Nephron (organoid): Measurements from ENCODE around the gene ATP6V0E2.

Source experiments
- H3K27ac Mint-ChIP-seq, 3 experiments: 2 replicates each; pipeline ENCODE4 v1.8.0; 2020; ENCODE audit warnings: mixed read lengths in 3 of 3, mild to moderate bottlenecking in 2 of 3, moderate library complexity in 1 of 3
- H3K27me3 Mint-ChIP-seq: 2 replicates; pipeline ENCODE4 v1.8.0; 2021; ENCODE audit warnings: low read depth, mild to moderate bottlenecking, moderate library complexity, mixed read lengths
- H3K36me3 Mint-ChIP-seq: 2 replicates; pipeline ENCODE4 v1.8.0; 2020; ENCODE audit warnings: low read depth, mixed read lengths
- H3K4me1 Mint-ChIP-seq: 2 replicates; pipeline ENCODE4 v1.8.0; 2020; ENCODE audit warnings: mixed read lengths
- H3K4me3 Mint-ChIP-seq, 3 experiments: 2 replicates each; pipeline ENCODE4 v1.8.0; 2020; ENCODE audit warnings: mild to moderate bottlenecking in 3 of 3, mixed read lengths in 3 of 3, moderate library complexity in 2 of 3
- H3K9me3 Mint-ChIP-seq: 2 replicates; pipeline ENCODE4 v1.8.0; 2020; ENCODE audit warnings: mixed read lengths
- CTCF ChIP-seq, 3 experiments: fragments of 200-600 bp; sonication (generic); IDR thresholded peaks; one replicate each; pipeline ENCODE4 v1.5.0; 2021; ENCODE audit warnings: antibody characterized with exemption in 3 of 3; ENCODE audit not compliant: unreplicated experiment in 3 of 3

Gene ATP6V0E2

GRCh38 chr7:149856583-149856982, 17.2 kb upstream of the ATP6V0E2 start:
- peaks cover 22% of the 10 kb centered on the region for H3K36me3 Mint-ChIP-seq
- TF ChIP-seq CTCF (IDR thresholded peaks at IDR 0.05; ENCODE audit: unreplicated experiment in 3 of 3): no peak
- no peak overlapping the region for H3K4me3 Mint-ChIP-seq
- H3K27me3 Mint-ChIP-seq: no peaks in the 10 kb centered on the region
- peaks cover 36% of the 10 kb centered on the region for H3K4me1 Mint-ChIP-seq
- H3K9me3 Mint-ChIP-seq: no peaks in the 10 kb centered on the region
- peak overlapping the region in 2 of 3 experiments; percentile 23 to 96 for H3K27ac Mint-ChIP-seq

- no peak overlapping the region for H3K27ac Mint-ChIP-seq
- no peak for TF ChIP-seq CTCF (IDR thresholded peaks at IDR 0.05; ENCODE audit: unreplicated experiment in 3 of 3)
- H3K4me3 Mint-ChIP-seq: no peak overlapping the region
- no peaks in the 10 kb centered on the region for H3K27me3 Mint-ChIP-seq
- no peaks in the 10 kb centered on the region for H3K9me3 Mint-ChIP-seq
- H3K4me1 Mint-ChIP-seq: peaks cover 25% of the 10 kb centered on the region
- peaks cover 36% of the 10 kb centered on the region for H3K36me3 Mint-ChIP-seq
These were observed 14.4 kb upstream of the ATP6V0E2 start for GRCh38 chr7:149859369-149859768.

GRCh38 chr7:149859876-149860275, 13.9 kb upstream of the ATP6V0E2 start:
- no peaks in the 10 kb centered on the region for H3K9me3 Mint-ChIP-seq
- TF ChIP-seq CTCF (IDR thresholded peaks at IDR 0.05; ENCODE audit: unreplicated experiment in 3 of 3): no peak
- no peaks in the 10 kb centered on the region for H3K27me3 Mint-ChIP-seq
- no peak overlapping the region for H3K27ac Mint-ChIP-seq
- H3K4me3 Mint-ChIP-seq: no peak overlapping the region
- peaks cover 20% of the 10 kb centered on the region for H3K4me1 Mint-ChIP-seq
- H3K36me3 Mint-ChIP-seq: peaks cover 36% of the 10 kb centered on the region

GRCh38 chr7:149860821-149861727, 12.7 kb upstream of the ATP6V0E2 start:
- H3K9me3 Mint-ChIP-seq: no peaks in the 10 kb centered on the region
- no peaks in the 10 kb centered on the region for H3K27me3 Mint-ChIP-seq
- H3K36me3 Mint-ChIP-seq: peaks cover 36% of the 10 kb centered on the region
- no peak overlapping the region for H3K27ac Mint-ChIP-seq
- TF ChIP-seq CTCF (IDR thresholded peaks at IDR 0.05; ENCODE audit: unreplicated experiment in 3 of 3): peak in 2 of 3 experiments; percentile 12 to 42
- H3K4me3 Mint-ChIP-seq: no peak overlapping the region
- H3K4me1 Mint-ChIP-seq: peaks cover 8% of the 10 kb centered on the region

- Mint-ChIP-seq H3K9me3 (no peaks in the 10 kb centered on the region), H3K27me3 (no peaks in the 10 kb centered on the region), H3K4me1 (peaks cover 2% of the 10 kb centered on the region), H3K27ac (no peak overlapping the region), H3K36me3 (peaks cover 36% of the 10 kb centered on the region), H3K4me3 (no peak overlapping the region)
- TF ChIP-seq CTCF (IDR thresholded peaks at IDR 0.05; ENCODE audit: unreplicated experiment in 3 of 3): no peak
These were observed 12.1 kb upstream of the ATP6V0E2 start for GRCh38 chr7:149861728-149862045.

- Mint-ChIP-seq H3K36me3 (peaks cover 36% of the 10 kb centered on the region), H3K9me3 (no peaks in the 10 kb centered on the region), H3K4me3 (no peak overlapping the region), H3K27ac (no peak overlapping the region), H3K27me3 (no peaks in the 10 kb centered on the region), H3K4me1 (peaks cover 4% of the 10 kb centered on the region)
- TF ChIP-seq CTCF (IDR thresholded peaks at IDR 0.05; ENCODE audit: unreplicated experiment in 3 of 3): no peak
These were observed 11.6 kb upstream of the ATP6V0E2 start for GRCh38 chr7:149862156-149862555.
